ENCODE results near the gene PAX9.

The PAX9 gene

GRCh38 chr14:36659822-36660735, 1.6 kb upstream of the PAX9 start:
- FAIRE-seq (no peak), DNase-seq (ENCODE audit: insufficient read length, low spot score) (no peak)

GRCh38 chr14:36660736-36661505, 739 bp upstream of the PAX9 start:
- DNase-seq (ENCODE audit: insufficient read length, low spot score) = no peak
- no peak for TF ChIP-seq CTCF (IDR thresholded peaks at IDR 0.05; ENCODE audit: insufficient read depth, missing control alignments)
- no peak for FAIRE-seq

More at GRCh38 chr14:36659822-36660735, 1.6 kb upstream of the PAX9 start:
- no peak for TF ChIP-seq CTCF (IDR thresholded peaks at IDR 0.05; ENCODE audit: insufficient read depth, missing control alignments)

- no peak for FAIRE-seq
- no peak for TF ChIP-seq CTCF (IDR thresholded peaks at IDR 0.05; ENCODE audit: insufficient read depth, missing control alignments)
- DNase-seq (ENCODE audit: insufficient read length, low spot score) = no peak
These were observed 540 bp downstream of the PAX9 start for GRCh38 chr14:36662258-36662542.

GRCh38 chr14:36662543-36663403, 1.1 kb downstream of the PAX9 start:
- FAIRE-seq = no peak
- TF ChIP-seq CTCF (IDR thresholded peaks at IDR 0.05; ENCODE audit: insufficient read depth, missing control alignments) = no peak
- DNase-seq (ENCODE audit: insufficient read length, low spot score) = no peak

- DNase-seq (ENCODE audit: insufficient read length, low spot score) (no peak), FAIRE-seq (no peak)
- no peak for TF ChIP-seq CTCF (IDR thresholded peaks at IDR 0.05; ENCODE audit: insufficient read depth, missing control alignments)
These were observed 2.0 kb downstream of the PAX9 start for GRCh38 chr14:36663404-36664321.

All from D721Med (cell line).